Suppressor macrophage treated with lipopolysaccharide for 4 hours (primary cell): ENCODE data around the gene ENTPD8.
"Not testable (repeated sequence)": the region's sequence is repeated elsewhere in the genome, so short reads cannot be mapped to it uniquely, and the experiment has no call there.

Source experiments
- DNase-seq: peaks from one replicate; pipeline ENCODE4 v3.0.0-alpha.2; 2020

ENTPD8 gene

DNA sequence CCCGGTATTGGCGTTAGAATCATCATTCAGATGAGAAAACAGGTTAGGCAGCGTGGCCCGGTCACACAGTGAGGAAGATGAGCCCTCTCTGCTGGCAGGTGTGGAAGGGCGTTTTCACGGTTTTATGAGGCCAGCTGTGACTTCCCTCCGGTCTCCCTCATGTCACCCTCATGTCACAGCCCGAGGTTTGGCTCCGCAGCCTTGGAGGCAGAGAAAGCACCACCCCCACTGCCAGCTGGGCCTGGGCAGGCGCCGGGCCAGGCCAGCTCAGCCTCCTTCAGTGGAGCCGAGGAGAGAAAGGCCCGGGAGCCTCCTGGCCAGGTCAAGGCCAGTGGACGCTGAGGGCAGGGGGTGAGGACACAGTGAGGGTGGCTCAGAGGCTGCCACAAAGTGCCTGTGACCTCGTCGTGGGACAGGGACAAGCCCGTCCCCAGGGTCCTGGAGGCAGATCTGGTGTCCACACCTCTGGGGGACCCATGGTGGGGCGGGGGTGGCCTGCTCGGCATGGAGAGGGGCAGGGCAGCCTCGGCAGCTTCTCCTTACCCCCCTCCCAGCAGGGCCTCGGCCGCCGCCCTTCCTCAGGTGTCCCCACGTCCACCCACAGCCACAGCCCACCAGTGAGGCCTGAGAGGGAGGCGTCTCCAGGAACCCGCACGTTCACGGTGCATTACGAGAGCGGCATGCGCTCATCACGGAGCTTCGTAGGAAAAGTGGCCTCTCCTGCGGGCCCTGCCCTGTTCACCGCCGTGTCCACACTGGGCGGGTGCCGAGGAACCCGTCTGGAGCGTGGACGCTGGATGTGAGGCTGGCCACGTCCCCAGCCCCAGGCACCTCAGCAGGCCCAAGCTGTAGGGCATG, 50.4 kb downstream of the ENTPD8 start:
- no peak for DNase-seq

DNA sequence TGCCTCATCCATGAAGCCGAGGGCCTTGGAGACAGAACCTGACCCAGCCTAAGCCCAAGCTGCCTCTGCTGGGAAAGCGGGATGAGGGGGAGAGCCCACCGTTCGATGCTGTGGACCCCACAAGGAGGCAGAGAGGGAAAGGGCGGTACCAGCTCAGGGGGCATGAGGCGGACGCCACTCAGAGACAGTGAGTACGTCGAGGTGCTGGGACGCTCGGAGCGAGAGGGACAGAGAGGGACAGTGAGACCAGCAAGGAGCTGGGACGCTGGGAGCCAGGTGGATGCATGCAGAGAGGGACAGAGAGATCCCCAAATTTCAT, 51.8 kb downstream of the ENTPD8 start:
- no peak for DNase-seq

DNA sequence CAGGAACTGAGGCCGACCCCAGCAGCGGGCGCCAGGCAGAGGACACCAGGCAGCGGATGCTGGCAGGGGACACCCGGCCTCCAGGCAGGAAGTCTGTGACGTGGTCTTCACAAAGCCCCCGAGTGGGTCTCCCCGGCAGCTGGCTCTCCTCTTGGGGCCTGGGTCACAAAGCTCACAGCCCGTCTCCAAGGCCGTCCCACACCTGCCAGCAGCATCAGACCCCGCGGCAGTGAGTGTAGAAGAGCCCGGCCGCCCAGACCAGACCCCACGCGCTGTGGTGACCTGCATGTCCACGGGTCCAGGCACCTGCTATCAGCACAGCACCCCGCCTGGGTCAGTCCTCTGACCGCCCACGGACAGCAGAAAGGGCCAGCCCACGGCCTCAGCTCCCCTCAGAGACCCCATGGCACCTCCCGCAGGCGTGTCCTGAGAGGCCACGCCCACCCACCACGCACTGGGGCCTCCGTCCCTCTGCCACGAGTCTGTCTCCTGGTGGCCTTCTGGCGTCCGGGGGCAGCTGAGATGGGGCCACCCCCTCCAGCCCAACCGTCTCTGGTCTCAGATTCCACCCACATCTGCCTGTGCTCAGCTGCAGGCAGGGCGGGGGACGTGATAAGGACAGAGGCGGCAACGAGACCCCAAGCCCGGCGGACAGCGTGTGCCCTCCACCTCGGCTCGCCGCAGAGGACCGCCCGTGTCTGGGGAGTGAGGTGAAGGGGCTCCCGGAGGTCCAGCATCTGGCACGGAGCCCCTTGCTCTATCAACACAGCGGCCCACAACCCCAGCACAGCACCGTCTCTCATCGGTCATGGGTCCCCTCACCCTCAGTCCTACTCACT, 52.3 kb downstream of the ENTPD8 start:
- DNase-seq: no peak

DNA sequence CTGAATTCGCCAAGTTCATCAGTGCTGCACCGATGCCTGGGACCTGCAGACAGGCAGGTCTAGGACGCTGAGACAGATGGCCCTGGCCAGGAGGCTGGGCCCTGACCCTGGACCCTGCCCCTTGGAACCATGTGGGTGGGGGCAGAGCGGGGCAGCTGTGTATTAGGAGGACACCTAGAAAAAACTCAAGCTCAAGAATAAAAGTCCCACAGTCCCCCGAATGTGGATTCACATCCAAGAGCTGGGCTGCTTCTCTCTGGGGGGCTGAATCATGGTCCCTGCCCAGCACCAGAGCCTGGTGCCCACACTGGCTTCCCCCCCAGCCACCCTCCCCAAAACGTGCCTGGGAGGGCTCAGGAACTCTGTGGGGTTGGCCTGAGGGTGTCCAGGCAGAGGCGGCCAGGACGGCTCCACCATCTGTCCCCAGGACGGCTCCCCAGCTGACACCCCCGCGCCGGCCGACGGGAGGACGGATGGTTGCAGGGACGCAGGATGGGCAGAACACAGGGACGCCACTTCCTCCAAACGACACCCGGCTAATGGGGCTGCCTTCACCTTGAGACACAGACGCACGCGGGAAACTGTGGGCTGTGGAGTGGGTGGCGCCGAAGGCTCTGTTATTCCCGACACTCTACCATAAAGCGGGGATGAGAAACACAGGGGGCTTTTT, 53.1 kb downstream of the ENTPD8 start:
- no peak for DNase-seq

DNA sequence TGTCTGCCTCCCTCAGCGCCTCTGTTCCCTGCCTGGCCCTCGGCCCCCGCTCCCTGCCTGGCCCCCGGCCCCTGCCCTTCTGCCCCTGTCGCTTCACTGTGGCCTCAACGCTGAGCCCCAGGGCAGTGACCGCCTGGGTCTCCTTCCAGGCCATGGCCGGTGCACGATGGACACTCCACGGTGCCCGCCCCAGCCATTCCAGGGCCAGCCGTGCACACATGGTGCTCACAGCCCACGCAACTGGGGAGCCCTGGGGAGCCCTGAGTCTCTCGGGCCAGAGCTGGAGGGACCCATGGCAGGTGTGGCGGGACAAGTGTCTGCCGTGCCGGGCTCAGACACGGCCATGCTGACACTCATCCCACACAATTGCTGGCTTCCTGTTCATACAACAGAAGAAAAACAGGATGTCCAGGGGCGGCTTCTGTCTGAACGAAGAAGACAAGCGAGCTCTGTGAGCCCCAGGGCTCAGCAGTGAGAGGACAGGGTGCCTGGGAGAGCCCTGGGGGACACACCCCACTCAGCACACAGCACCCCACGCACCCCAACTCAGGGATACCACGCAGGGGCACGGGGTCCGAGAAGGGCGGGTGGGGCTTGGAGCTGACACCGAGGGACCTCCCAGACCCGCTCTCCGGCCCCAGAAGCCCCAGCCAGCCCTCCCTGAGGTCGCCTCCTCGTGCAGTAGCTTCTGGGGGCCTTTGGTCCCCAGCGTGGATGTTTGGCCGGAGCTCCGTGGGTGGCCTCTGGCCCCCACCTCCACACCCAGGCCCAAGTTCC, 53.9 kb downstream of the ENTPD8 start:
- no peak for DNase-seq

DNA sequence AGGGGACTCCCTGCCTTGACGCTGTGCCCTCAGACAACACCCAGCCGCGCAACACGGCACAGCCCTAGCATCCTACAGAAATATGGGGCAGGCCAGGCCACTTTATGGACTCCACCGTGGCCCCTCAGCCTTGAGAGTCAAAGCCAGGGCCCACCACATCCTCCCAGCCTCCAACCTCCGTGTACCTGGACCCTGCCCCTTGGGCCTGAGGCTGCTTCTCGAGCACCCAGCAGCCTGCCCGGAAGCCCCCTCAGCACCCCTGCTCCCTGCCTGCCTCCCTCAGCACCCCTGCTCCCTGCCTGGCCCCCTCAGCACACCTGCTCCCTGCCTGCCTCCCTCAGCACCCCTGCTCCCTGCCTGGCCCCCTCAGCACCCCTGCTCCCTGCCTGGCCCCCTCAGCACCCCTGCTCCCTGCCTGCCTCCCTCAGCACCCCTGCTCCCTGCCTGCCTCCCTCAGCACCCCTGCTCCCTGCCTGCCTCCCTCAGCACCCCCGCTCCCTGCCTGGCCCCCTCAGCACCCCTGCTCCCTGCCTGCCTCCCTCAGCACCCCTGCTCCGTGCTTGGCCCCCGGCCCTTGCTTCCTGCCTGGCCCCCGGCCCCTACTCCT, 54.5 kb downstream of the ENTPD8 start:
- DNase-seq: not testable (repeated sequence)

DNA sequence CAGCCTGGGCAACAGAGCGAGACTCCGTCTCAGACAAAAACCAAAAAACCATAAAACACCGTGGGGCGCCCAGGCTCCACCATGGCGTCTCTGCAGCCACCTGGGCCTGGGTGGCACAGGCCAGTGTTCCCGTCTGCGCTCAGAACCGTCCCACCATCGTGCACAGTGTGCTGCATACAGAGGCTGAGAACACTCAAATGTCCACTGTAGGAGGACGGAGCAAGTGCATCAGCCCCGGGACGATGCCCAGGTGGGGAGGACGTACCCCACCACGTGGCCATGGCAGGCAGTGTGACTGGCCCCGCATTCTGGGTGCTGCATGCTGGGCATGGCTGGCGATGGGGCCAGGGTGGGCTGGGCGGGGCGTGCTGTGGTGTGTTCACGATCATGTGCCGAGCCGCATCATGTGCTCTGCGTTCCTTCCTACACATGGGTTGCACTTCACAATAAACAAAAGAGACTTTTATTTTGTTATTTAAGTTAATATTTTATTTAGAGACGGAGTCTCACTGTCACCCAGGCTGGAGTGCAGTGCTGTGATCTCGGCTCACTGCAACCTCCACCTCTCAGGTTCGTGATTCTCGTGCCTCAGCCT, 56.0 kb downstream of the ENTPD8 start:
- DNase-seq: no peak
